GM18502 (cell line): Measurements from ENCODE around the gene FOXJ3.
"Not testable (repeated sequence)": the region's sequence is repeated elsewhere in the genome, so short reads cannot be mapped to it uniquely, and the experiment has no call there.

Experiments used
- ATAC-seq: cut with Tn5 transposase; IDR thresholded peaks from one replicate; pipeline ENCODE4 v1.9.1; 2021; ENCODE audit warnings: mild to moderate bottlenecking; ENCODE audit not compliant: unreplicated experiment, poor library complexity

FOXJ3 gene

DNA sequence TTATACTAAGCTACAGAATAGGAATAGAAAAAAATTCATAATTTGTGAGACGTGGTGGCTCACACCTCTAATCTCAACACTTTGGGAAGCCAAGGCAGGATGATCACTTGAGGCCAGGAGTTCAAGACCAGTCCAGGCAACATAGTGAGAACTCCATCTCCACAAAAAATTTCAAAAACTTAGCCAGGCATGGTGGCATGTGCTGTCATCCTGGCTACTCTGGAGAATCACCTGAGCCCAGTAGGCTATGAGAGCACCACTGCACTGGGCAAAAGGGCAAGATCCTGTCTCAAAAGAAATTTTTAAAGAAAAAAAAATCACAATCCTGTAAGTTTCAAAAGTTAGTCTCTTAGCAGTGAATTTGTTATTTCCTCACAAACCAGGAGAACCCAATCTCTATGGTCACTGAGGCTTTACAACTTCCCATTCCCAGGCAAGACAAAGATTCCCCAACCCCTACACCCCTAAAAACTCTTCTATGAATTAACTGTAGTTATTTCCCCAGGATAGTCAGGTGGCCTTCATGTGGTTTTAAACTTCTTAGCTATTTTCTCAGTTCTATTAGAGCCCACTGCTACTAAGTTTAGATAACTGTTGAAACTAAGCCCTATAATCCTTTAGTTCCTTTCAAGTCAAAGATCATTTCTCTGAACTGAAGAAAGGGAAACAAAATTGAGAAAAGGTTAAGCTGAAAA, 74.5 kb downstream of the FOXJ3 start:
- ATAC-seq: no peak

DNA sequence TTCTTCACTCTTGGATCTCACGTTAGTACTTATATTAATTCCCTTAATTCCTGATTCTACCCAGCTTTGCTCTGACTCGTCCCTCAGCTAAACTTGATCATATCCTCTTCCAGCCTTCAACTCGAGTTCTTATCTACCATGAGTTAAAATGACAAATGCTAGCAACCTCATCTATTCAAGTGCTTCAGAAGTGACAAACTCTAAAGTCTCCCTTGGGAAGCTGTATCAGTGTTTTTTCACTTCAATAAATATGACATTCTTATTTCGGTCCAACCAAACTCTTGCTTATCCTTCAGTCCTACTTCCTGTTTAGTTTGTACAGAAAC, 75.3 kb downstream of the FOXJ3 start:
- ATAC-seq: no peak

DNA sequence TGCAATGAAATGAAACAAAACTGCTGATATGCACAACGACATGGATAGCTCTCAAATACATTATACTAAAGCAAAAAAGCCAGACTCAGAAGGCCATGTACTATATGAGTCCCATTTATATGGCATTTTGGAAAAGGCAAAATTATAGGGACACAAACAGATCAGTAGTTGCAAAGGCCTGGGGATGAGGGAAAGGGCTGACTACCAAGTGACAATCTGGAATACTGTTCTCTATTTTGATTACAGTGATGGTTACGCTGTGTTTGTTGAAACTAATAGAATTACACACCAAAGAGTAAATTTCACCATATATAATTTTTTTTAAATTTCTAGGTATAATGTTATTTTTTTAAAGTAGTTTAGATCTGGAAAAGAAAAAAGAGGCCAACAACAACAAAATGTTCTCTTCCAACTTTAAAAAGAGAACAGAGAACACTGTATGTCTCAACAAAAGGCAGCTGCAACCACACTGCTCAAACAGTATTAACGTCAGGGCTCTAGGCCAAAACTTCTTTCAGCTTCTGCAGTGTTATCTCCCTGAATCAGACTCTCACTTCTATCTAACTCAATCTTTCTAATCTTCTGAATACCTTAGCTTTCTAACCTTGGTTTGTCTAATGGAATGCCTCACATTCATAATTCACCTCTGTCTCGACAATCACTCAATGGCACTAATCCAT, 75.8 kb downstream of the FOXJ3 start:
- no peak for ATAC-seq

DNA sequence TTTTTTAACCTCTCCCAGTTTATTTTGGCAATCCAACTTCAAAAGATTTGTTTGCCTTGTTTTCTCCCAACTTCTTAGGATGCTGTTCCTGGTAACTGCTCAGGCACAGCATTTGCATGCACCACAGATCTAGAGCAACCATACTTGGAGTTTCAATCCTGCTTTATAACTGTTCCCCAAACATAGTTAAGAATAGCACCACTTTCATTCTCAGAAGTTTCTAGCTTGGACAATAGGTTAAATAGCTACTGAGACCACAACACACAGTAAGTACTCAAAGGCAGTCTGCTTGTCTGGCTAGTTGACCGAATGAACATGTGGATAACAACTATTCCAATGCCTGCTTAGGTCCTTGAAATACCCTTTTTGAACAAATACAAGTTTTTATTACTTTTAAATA, 76.8 kb downstream of the FOXJ3 start:
- no peak for ATAC-seq

DNA sequence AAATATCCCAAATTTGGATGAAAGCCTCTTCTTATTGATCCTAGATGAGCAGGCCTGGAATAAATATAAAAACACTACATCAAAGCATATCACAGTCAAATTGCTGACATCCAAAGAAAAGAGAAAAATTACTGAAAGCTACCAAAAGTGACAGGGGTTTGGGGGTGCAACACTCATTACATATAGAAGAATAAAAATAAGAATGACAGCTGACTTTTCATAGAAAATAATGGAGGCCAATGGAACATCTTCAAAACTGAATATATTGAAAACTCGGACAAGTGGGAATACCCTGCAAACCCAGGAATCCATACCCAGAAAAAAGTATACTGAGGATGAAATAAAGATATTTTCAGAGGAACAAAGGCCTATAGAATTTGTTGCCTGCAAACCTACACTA, 84.0 kb downstream of the FOXJ3 start:
- ATAC-seq: no peak

DNA sequence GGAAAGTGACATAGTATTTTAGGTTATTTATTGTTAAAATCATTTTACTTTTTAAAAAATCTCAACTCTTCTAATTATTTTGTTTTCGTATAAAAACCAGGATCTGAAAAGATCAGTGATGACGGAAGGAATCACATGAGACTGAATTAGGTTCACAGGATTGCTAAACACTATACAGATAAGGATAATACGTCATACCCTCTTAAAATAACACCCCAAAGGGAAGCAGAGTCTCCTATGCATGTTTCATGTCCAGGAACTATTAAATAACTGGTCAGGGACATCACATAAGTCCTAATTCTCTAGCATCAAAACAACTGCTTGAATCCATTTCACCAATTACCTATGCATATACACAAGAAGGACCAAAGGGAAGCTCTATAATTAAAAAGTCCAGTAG, 84.9 kb downstream of the FOXJ3 start:
- no peak for ATAC-seq

DNA sequence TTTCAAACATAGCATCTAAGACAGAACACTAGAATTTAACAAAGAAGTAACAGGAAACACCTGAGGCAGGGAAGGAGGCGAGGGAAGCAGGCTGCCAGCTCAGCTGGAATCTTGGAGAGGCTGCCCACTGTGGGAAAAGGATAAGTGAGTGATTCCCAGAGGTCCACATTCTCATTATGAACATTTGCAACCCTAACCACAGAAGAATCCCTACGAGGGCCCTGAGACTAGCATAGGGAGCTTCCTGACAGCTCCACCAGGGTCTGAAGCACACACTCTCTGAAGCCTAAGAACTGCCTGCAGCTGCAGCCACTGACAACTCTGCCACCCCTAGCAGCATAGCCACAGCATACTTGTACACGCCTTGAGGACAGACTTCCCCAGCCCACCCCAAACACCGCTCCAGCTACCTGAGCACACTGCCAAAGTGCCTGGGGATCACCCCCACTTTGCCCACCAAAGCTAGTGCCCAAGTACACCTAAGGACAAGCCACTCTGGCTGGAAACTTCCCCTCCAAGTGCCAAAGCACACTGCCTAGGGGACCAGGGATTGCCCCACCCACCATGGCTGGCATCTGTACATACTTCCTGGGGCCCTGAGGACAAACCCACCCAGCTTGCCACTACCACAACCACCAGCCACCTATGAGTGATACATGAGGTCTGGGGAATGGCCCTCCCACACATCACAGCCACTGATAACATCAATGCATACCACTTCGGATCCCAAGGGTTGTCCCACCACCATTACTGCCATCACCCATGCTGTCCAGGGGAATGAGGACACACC, 93.9 kb downstream of the FOXJ3 start:
- ATAC-seq: no peak

DNA sequence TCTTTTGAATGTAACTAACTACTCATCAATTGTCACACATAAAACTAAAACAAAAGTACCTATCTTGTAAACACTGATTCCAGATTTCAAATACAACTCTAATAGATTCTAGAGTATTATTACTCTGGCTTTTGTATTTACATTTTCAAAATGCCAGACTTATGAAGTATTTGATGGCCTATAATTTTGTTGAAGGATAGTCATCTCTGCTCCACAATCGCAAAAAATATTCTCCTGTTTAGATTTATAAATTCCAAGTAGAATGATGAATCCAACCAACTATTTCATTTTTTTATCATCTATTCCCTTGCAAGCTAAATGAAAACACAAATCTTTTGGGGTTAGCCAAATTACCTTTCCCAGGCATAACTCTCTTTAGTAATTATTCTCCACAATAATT, 95.5 kb downstream of the FOXJ3 start:
- ATAC-seq: no peak

DNA sequence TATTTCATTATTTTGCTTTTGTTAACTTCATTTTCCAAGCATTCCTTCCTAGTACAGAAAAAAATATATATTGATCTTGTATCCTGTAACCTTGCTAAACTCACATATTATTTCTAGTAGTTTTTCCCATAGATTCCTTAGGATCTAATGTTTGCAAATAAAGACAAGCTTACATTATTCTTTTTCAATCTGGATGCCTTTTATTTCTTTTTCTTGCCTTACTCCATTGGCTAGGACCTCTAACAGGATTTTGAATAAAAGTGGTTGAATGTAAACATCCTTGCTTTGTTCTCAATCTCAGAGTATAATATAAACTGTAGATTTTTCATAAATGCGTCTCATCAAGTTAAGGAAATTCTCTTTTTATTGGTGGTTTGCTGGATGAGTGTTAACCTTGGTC, 96.0 kb downstream of the FOXJ3 start:
- no peak for ATAC-seq

DNA sequence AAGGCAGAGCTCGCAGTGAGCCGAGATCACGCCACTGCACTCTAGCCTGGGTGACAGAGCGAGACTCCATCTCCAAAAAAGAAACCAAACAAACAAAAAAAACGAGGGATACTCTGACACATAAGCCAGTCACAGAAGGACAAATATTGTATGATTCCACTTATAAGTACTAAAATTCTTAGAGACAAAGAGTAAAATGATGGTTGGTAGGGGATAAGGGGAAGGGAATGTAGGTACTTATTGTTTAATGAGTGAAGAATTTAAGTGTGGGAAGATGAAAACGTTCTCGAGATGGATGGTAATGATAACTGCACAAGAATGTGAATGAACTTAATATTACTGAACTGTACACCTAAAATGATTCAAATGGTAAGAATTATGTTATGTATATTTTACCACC, 103.8 kb downstream of the FOXJ3 start:
- ATAC-seq: no peak

DNA sequence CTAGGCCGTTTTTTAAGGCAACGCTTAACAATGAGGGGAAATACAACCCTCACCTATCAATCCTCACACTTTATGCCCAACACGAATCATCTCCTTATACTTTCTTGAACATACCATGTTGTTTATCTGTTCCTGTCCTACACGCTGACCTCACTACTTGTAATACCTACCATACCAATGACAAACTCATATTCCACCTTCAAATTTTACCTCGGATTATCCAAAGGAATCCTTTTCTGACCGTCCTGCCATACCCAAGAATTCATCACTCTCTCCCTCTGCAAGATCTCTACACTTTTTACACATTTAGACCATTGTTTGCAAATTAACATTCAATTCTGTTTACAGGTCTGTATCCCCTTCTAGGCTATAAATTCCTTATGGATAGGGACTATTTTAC, 106.1 kb downstream of the FOXJ3 start:
- no peak for ATAC-seq

DNA sequence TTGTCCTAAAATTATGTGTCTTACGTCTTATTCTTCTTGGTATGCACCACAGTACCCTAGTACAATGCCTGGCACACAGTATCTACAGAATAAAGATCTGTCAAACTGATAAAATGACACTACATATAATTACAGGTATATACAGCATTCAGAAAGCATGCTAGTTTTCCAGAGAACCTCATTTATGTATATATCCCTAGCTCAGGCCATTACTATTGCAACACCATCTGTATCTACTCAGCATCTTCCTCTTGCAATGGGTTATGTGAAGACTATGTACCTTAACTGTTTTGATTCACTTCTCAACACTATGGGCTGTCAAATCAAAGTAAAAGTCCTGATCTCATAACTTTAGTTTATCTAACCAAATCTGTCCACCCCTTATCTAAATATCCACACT, 112.0 kb downstream of the FOXJ3 start:
- no peak for ATAC-seq

DNA sequence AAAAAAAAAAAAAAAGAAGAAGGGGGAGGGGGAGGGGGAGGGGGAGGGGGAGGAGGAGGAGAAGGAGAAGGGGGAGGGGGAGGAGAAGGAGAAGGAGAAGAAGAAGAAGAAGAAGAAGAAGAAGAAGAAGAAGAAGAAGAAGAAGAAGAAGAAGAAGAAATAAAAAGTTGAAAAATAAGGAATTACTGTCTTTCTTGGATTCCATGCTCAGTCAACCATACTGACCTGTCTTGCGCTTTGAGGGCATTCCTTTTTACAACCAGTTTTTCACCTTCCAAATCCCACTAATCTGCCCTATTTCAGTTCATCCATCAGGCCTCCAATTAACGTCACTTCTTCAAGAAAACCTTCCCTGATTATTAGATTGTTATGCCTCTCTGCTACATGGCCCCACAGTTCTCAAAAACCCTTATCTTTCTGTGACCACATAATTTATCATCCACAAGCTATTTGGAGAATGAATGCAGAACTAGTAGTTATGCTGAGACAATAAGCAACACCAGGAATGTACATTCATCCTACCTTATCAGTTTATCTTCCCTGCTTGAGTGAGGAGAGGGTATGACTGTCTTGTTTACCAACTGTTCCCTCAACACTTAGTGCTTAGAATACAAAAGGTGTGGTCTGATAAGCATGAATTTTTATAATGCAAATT, 113.0 kb downstream of the FOXJ3 start:
- no peak for ATAC-seq

DNA sequence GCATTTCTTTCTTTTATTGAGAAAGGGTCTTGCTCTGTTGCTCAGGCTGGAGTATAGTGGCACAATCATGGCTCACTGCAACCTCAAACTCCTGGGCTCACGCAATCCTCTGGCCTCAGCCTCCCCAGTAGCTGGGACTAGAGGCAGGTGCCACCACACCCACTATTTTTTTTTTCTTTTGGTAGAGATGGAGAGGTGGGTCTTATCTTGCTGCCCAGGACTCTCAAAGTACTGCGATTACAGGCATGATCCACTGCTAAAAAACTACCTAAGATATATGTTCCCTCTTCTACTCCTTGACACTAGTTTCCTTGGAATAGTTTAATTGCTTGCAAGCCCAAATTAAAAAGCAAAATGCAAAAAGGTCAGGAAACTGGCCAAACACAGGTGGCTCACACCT, 113.6 kb downstream of the FOXJ3 start:
- ATAC-seq: no peak

DNA sequence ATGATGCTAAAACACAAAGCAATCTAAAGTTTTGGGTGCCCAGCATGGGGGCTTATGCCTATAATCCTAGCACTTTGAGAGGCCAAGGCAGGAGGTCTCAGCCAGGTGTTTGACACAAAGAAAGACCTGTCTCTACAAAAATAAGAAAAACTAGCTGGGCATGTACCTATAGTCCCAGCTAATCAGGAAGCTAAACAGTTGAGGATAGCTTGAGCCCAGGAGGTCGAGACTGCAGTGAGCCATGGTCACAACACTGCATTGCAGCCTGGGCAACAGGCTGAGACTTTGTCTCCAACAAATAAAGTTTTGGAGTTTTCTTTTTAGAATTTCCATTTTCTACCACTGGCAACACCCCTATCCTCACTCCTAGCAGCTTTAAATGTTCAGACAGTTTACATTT, 115.4 kb downstream of the FOXJ3 start:
- ATAC-seq: no peak

DNA sequence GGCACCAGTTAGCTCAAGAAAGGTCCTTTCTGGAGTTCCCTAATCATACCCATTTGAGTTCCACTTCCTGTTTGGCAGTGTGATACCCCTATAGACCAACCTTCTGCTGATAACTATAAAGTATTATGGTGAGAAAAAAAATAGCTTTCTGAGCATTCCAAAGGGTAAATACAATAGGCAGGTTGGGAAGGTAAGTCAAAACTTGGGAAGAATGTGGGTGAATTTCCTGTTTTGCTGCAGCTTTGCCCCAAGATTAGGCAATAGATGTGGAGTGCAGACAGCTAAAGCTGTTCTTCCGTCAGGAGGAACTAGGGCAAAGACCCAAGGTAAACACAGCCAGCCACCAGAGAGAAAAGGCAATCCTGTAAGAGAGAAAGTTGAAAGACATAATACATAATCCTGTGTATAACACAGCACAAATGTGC, 120.6 kb downstream of the FOXJ3 start:
- ATAC-seq: no peak

DNA sequence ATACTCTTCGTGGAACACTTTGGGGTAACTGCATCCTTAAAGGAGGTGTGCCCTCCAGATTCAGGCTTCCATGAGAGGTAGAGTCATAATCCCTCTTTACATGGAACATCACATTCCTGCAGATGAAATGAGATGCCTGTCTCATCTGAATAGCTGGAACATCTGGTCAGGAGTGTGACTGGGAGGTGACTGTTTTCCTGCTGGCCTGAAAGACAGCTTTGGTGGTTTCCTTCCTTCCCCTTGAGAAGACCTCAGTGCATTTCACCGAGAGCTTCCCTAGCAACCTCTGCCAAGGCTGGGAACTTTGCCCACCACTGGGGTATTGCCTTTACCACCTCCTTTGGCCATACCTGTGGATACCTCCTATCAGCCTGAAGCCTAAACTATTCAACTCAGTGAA, 123.8 kb downstream of the FOXJ3 start:
- ATAC-seq: no peak

DNA sequence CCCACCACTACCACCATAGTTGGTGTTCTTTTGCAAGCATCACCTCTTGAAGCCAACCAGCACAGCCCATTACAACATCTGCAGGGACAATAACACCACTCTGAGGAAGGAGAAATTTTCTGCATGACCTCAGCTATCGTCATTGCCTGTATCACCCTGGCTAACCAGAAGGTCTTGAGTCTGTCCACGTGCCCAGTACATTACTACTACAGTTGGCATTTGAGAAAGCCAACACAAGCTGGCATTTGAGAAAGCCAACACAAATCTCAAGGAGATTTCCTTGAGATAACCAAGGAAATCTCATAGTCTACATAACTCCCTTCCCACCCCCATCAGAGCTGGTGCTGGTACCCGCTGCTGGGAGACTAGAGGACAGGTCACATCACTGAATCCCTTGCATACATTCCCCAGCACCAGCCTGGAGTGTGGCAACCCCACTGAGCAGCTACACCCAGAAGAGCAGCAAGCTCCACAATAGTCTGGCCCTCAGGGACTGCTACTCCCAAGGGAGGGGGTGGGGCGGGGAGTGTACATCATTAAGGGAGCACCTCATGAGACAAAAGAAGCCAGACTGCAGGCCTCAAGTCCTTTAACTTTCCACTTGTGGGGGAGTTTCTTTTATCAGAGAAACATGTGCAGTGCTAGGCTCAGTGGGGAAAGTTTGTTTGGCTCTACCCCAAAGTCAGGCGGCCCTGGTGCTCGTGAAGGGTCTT, 124.5 kb downstream of the FOXJ3 start:
- no peak for ATAC-seq

DNA sequence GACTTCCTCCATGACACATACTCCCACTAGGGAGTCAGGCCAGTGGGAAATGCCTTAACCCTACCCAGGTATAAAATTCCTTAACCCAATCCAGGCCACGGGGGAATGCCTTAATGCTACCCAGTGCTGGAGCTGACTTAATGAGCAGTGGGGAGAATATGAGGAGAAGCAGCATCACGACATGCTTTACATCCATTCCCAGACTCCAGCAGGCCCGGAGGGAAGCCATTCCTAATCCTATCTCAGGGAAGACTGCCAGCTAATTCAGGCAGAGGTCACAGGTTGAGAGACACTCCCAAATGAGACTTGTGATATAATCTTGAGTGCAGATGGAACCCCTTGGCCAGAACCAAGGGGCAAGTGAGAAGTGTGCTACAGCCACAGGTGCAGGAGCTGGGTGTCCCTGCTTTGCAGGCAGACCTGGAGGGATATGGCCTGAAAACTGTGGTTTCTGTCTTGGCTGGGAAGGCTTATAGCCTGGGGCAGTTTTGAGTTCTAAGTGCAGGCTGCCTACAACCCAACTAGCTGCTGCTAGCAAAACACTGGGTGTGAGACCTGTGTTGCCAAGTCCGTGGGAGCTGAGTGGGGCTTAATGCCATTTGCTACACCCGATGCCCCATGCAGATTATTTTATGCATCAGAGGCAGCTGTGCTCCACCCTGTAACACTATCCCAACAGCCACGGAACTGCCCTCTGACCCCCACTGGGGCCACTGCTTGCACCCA, 125.3 kb downstream of the FOXJ3 start:
- ATAC-seq: no peak

DNA sequence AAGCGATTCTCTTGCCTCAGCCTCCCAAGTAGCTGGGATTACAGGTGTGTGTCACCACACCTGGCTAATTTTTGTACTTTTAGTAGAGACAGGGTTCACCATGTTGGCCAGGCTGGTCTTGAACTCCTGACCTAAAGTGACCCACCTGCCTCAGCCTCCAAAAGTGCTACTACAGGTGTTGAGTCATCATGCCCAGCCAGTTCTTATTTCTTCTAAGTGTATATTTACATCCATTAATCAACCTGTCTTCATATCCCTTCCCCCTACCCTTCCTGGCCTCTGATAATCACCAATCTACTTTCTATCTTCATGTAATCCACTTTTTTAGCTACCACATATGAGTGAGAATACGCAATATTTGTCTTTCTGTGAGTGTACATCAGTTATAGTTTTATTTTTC, 128.1 kb downstream of the FOXJ3 start:
- not testable (repeated sequence) for ATAC-seq
